ENCODE measurements around the gene TOMM22.

Gene TOMM22

DNA sequence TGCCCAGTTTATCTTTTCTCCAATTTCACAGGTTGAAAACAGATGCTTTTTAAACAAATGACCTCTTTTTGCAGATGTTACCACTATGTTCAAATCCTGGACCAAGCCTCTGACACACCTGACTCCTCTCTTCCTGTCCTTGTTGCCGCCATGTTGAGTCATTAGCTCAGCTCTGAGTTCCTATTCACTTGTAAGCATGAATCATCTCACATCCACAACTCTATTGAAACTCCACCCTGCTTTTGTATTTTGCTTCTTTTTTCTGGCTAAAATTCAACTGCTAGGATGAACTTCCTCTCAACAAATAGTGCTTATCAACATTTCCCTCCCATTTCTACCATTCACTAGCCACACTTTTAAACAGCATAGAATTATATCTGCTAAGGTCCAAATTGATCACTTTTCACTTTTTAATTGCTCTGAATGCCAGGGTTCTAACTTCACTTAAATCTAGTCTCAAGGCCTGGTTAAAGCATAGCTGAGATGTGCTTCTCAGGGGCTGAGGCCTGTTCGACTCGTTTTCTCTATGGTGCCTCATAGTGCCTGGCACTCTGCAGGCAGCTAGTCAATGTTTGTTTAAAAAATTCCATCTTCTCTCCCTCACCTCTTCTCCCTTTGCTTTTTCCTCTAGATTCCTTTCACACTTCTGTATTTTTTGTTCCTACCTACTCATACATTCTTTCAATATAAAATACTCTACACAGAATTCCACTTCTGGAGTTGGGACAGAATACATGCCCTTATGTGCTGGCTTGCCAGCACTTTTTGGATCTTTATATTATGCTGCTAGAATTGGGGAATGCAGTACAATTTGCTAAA, 15.1 kb downstream of the TOMM22 start:
- DNase-seq, result peak; percentile 64

DNA sequence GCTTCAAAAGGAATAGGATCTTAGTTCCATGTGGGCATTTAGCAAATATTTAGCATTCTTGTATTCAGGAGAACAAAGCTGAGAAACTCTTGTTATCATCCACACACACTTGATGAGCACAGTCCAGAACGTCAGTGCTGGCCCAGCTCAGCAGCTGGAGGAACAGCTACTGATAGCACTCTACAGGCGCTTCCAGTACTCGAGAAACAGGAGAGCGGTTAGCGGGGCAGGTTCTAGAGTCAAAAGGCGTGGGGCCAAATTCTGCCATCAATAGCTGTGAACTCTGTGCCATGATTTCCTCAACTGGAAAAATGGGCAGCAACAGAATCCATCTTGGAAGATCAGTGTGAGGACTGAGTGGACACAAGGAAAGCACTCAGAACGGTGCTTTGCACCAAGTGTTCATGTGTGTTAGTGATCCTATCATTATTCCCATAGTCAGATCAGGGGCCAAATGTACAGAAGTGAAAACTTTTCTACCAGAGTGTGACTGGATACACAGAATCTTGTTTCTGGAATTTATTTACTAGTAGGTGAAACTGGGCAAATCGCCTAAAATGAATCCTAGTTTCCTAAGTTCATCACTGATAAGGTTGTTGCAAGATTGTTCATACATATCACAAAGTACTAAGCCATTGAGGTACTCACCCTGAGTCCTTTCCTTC, 15.8 kb downstream of the TOMM22 start:
- no peak for DNase-seq

DNA sequence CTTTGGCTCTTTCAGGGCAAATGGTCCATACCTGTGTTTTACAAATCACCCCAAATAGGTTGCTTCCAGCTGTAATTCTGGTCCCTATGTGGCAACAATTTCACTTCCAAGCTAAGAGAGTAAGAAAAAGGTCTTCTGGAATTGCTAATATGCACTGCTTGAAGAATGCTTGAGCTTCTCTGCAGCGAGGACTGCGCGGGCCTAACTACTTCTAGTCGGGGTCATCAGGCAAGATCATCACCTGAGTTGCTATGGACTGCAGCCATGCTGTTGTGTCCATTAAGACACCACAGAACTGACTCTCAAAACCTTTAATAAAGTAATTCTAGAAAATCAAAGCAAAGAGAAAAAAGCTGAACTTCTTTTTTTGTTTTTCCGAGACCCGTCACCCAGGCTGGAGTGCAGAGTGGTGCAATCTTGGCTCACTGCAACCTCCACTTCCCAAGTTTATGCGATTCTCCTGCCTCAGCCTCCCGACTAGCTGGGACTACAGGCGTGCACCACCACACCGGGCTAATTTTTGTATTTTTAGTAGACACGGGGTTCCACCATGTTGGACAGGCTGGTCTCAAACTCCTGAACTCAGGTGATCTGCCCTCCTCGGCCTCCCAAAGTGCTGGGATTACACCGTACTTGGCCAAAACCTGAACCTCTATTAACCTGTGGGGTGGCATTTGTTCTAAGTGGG, 16.8 kb downstream of the TOMM22 start:
- DNase-seq, result no peak

DNA sequence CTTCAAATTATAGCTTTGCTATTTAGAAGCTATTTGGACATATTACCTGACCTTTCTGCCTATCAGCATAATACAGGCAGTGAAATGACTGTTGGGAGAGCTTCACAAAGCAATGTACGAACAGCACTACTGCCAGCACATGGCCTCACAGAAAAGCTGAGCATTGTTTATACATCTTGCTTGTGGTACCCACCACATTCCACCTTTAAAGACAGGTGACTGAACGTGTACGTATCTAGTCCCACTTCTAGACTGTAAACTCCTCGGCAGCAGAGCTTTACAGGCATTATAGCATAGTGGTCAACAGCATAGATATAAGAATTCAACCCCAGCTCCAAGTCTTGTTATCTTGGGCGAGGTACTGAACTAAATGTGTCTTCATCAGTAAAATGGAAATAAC, 17.4 kb downstream of the TOMM22 start:
- no peak for DNase-seq

DNA sequence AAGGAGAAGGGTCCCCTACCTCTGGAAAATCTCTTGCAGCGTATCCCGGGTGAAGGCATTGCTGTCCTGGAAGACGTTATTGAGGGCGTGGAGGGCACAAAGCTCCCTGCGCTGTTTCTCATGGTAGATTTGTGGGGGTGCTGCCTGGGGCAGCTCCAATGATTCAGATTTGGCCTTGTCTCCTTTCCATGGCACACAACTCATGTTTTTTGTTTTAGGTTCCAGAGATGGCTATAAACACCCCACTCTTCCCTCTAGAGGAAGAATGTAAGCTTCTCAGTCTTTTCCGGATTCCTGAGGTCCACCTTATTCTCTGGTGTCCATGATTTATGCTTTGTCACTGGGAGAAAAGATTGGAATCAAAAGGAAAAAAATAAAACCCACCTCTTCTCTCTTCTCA, 18.0 kb downstream of the TOMM22 start:
- no peak for DNase-seq

DNA sequence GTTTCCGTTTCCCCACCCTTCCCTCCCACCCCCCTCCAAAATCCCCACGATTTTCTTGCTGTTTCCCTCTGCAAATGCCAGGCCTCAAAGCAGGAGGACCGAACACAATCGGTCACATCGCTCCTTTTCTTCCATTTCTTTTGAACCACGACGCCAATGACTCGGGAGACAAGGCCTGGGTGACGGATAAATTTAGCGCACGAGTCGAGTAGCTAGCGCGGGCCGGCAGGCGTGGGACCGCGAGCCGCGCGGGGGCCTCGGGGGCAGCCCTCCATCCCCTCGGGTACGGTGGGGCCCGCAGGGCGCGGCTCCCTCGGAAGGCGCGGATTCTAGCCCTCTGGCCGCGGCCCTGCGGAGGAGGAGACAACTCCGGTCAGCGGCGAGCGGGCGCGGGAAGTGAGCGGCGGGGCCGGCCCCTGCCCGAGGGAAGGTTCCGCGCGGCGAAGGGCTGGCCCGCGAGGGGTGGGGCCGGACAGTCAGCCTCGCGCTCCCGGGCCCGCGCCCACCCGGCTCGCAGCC, 18.6 kb downstream of the TOMM22 start:
- DNase-seq, result no peak

DNA sequence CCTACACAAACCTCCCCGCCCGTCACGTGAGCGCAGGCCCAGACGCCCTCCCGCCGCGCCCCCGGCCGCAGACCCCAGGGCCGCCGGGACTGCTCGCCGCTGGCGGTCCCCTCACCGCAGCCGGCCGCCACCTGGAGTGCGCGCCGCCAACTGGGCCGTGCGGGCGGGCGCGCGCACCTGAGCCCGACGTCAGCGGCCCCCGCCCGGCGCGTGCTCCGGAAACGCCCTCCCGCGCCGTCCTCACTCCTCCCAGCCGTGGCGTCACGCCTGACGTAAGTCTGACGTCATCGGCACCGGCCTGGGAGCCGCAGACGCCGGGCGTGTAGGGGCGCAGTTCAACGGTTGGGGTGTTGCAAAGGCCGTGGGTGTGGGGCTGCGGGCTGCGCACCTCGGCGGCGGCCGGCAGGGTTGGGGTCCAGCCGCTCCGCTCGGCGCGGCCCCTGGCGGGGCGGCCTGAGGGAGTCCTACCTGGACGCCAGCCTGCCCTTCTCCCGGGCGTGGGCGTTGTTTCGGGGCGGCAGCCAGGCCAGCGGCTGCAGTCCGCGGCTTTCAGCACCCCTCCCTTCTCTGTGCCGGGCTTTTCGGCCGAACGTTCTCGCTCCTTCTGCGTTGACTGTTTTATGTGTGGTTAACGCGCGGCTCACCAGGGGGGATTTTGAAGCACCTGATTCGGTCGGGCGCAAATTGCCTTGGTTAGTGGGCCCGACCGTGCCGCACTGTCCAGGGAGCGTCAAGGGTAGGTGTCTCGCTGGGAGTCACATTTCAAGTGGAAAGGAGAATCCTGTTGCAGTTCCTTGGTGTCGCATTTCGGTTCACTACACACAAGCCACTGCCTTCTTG, 19.3 kb downstream of the TOMM22 start, which contains the start of gene JOSD1:
Gene JOSD1 (minus strand): TSS at position 155 of the 840 bp plus-strand sequence. CDS start 956 bp downstream, outside the sequence.
- DNase-seq, result peak; percentile 84

DNA sequence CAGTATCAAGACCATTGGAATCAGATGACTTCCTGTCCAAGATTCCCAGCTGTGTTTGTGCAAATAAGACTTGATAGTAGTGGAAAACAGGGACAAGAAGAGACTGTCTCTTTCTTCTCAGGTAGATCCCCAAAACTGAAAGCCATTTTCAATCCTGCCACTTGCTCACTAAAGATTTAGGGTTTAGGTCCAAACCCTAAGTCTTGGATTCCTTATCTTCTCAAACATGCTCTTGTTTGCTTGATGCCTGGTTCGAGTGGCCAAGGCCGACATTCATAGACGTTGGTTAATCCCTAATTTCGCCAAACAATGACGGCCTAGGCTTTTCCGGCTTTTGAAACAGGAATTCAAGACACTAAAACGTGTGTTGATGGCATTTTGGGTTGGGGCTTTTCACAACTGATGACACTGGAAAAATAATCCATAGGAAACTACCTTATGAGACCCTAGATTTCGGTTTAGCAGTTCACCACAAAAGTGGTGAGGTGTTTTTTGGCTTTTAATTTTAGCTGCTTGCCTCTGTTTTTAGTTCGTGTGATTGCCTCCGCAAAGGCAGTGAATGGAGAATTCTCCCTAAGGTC, 23.0 kb downstream of the TOMM22 start:
- no peak for DNase-seq

DNA sequence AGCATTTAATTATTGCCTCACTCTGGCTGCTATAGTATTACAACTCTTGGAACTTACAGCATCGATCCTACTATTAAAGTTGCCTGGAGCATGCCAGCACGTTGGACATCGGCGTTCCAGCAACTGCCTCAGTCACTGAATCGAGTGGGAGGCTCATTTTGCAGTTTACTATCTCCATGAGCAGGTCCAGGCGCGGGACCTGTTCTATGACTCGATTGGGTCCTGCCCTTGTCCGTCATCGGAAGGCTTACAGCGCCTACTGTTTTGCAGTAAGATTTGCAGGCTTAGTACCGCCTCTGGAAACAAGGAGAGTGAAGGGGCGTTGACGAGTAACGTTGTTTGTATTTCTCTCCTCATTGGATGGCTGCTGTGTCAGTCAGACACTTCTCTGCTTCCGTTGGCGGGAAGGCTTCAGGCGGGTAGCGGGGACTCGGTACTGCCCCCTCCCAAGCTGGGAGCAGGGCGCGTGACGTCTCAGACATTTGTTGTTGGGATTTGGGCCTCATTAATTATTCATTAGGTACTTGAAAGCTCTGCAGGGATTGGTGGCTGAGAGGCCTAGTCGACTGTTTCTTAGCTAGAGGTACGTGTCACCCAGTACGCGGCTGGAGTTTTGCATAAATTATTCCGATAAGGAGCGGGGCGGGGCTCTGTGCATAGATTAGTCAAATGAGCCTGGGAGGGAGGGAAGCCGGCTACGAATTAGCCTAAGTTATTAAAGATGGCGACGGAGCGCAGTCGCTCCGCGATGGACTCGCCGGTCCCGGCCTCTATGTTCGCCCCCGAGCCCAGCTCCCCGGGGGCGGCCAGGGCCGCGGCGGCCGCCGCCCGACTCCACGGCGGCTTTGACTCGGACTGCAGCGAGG, 23.7 kb downstream of the TOMM22 start, which contains the start of gene GTPBP1:
Gene GTPBP1 (plus strand): TSS at position 710 of the 866 bp plus-strand sequence. CDS start 12 bp downstream, at position 722.
- peak; percentile 100 for DNase-seq

DNA sequence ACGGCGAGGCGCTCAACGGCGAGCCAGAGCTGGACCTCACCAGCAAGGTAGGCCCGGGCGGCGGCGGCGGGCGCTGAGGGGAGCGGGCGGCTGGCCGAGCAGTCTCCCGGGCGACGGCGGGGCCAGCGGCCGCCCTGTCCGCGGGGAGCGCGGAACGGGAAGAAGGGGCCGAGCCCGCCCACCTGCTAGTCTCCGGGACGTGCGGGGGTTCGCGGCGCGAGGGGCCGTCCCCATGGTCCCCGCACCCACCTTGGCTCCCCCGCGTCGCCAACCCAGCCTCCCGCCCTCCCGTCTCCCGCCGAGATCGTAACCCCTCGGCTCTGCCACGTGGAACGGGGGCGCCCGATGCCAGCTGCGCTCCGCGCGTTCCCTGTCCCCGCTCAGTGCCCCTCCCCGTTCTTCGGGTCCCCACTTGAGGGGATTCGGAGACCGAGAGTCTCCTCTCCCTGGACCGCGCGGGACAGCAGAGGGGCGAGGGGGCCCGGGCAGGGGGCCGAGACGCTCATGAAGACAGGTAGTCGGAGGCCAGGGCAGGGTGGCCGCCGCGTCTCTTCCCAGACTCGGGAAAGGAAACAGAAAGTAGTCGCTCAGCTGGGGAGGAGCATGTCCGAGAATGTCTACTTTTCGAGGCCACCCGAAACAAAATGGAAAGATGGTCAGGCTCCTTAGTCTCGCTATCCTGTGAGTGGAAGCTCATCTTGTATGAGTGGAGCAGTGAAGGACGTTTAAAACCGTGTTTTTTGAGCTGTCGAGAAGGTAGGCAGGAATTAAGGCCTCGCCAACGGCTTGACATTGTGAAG, 24.5 kb downstream of the TOMM22 start:
- DNase-seq, result no peak

DNA sequence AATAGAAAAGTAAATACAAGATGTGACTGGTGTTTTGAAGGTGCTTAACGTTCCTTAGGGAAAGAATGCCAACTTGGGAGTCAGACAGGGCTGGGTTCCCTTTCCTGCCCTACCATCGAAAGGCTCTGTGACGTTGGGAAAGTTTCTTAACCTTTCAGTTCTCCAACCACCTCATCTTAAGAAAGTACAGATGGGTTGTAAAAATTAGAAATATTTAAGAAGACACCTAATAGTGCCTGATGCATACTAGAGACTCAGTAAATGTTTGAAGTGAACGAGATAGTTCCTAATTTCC, 25.1 kb downstream of the TOMM22 start:
- no peak for DNase-seq

DNA sequence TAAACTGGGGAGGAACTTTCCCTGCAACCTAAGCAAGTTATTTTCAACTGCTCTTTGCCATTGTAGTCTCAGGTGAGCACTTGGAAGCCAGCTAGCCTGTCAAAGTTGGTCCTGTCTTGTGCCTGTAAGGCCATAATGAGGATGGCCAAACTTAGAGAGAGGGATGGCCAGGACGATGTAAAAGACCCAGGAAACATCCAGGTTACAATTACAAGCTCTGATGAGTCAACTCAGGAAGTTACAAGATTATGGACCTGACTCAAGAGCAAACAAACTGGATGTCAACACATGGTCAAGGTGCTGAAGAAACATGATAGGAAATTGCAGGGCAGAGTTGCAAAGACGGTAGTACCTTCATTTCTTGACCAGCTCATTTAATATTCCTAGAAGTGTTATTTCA, 25.6 kb downstream of the TOMM22 start:
- no peak for DNase-seq

DNA sequence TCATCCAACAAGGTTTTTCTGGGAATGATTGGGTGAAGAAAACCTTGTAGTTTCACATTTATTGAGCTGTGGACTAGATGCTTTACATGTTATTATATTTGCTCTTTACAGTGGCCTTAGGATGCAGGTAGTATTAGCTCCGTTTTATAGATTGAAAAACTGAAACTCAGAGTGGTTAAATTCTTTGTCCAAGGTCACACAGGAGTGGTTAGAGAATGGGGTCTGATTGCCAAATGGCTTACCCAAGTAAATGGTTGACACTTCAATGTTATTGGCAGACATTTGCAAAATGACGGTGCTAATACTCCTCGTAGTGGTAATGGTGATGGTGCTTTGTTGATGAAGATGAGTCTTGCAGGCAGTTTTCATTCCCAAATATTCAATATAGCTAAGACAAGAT, 26.2 kb downstream of the TOMM22 start:
- no peak for DNase-seq

DNA sequence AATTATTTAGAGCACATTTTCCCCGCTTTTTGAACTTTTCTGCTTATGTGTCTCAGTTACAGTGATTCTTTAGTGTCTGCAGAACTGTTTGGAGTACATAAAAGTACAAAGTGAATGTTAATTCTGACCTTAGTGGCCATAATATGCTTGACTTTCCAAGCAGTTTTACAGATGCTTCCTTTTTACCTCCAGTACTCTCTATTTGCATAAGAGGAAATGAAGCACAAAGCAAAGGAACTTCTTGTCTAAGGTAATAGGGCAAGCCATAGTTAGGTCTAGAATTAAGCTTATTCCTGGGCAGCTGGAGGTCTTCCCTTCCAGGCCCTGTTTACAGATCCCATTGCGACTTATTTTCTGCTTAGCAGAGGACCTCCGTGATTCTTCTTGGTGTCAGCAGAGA, 27.5 kb downstream of the TOMM22 start:
- no peak for DNase-seq

DNA sequence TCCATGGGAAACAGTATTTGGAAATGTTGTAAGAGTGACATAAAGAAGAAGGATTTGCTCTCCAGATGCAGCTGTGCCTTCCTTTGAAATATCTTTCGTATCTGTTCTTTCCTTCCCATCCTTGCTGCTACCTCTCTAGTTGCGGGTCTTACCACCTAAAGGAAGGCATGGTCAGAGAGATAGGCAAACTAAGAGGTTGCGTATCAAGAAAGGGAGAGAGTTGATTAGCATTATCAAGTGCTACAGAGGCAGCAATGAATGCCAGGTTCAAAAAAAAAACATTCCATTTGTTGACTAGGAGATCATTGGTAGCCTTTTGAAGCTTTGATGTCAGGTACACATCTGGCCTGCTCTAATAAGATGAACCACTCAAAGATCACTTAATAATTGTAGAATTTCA, 28.6 kb downstream of the TOMM22 start:
- DNase-seq, result no peak

DNA sequence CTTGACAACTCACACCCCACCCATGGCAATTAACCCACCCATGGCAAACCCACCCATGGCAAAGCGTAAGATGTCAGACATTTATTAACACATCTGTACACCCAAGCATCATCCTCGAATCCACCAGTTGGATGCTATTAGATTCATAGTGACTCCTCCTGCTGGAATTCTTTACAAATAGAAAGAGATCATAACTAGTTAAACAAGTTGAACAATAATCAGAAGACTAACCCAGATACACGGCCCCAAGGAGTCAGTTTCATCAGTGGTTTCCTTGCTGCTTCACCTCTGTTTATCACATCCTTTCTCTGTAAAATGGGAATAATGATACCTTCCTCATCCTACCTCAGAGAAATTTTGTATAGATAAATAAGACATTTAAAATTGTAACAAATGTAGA, 29.1 kb downstream of the TOMM22 start:
- no peak for DNase-seq

DNA sequence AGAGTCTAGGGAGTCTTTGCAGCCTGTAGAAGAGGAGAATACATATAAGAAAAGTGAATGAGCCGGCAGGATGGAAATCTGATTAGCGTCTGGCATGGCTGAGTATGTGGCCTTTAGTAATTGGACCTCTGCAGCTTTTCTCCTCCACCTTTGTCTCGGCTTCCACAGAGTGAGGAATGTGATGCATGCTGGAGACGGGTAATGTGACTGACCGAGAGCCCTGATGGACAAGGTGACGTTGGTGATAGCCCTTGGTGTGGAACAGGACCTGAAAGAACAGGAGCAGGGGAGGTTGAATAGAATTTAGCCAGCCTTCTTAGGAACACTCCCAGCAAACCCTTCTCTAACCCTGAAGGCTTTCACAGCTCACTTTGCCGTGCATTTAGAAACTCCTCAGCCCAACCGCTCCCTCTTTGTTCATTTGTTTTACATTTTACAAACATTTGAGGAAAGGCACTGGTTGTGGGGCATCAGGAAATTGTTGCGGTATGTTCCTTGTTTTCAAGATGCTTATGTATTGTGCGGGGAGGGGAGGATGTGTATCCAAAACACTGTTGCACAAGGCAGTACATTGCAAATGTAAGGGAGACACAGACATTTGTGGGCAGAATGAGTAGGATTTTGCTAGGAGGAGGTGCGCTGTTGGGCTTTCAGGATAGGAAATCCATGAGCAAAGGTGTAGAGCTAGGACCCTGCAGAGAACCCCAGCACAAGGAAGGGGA, 30.9 kb downstream of the TOMM22 start:
- DNase-seq, result no peak

DNA sequence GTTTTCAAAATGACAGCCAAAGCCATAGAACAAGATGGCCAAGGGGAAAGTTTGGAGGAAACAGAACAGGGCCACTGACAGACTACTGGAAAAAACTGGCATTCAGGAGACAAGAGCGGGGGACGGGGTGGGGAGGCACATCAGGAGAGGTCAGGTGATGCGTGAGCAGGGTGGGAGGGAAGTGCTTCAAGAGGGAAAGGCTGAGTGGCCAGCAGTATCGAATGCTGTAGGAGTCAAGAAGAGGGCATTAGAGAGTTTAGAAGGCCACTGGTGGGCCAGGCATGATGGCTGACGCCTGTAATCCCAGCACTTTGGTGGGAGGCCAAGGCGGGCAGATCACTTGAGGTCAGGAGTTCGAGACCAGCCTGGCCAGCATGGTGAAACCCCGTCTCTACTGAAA, 32.2 kb downstream of the TOMM22 start:
- DNase-seq, result no peak

DNA sequence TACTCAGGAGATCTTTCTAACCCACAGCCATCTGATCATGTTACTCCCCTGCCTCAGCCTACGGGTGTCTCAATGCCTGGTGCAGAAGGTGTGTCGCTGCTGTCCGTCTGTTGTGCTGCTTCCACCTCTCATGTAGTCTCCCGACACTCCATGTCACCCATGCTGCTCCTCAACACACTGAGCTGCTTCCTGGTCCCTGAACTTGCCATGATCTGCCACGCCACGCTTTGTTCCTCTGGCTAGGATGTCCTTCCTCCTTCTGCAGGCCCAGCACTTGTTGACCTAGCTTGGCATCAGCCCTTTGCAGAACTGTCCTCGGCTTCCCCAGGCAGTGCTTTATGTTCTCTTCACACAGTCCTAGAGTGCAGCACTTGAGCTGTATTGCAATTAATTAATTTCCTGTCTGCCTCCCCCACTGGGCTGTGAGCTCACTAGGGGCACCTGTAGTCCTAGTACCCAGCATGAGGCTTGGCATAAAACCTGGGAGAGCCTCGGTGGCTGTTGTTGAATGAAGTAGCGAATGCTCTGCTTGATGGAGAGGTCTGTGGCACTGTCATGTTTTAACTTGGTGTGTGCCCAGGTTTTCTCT, 33.5 kb downstream of the TOMM22 start:
- no peak for DNase-seq

Data from MV-4-11 (cell line).